GM23248 (cell line): Measurements from ENCODE around the gene RAPGEF2. TPM values are rescaled to one million over a fixed set of nuclear protein-coding genes. Genes with fewer than 3 reads are reported as not detected.

ENCODE experiments used
- DNase-seq: peaks from one replicate; pipeline ENCODE4 v3.0.0-alpha.2; 2015
- H2AFZ ChIP-seq: fragments of 200-600 bp; sonication (generic); 2 replicates; pipeline ENCODE4 v1.6.1; 2016; ENCODE audit warnings: antibody characterized with exemption
- H3F3A ChIP-seq: fragments of 200-600 bp; sonication (generic); 2 replicates; pipeline ENCODE4 v1.6.1; 2016; ENCODE audit warnings: mild to moderate bottlenecking, antibody characterized with exemption, mixed run types; ENCODE audit not compliant: insufficient read depth
- H3K27ac ChIP-seq: fragments of 200-600 bp; sonication (generic); 2 replicates; pipeline ENCODE4 v1.5.1; 2016; ENCODE audit warnings: mild to moderate bottlenecking
- H3K27me3 ChIP-seq: fragments of 200-600 bp; sonication (generic); replicated peaks from 2 replicates; pipeline ENCODE4 v1.6.1; 2016; ENCODE audit warnings: mild to moderate bottlenecking; ENCODE audit not compliant: insufficient read depth
- H3K36me3 ChIP-seq: fragments of 200-600 bp; sonication (generic); 2 replicates; pipeline ENCODE4 v1.6.1; 2016; ENCODE audit warnings: low read depth, mild to moderate bottlenecking
- H3K4me1 ChIP-seq: fragments of 200-600 bp; sonication (generic); 2 replicates; pipeline ENCODE4 v1.6.1; 2016; ENCODE audit warnings: mild to moderate bottlenecking; ENCODE audit not compliant: insufficient read depth
- H3K4me2 ChIP-seq: fragments of 200-600 bp; sonication (generic); one replicate; pipeline ENCODE4 v1.6.1; 2016; ENCODE audit warnings: mild to moderate bottlenecking; ENCODE audit not compliant: unreplicated experiment
- H3K4me3 ChIP-seq: fragments of 200-600 bp; sonication (generic); 2 replicates; pipeline ENCODE4 v1.5.1; 2016; ENCODE audit warnings: mild to moderate bottlenecking
- H3K79me2 ChIP-seq: fragments of 200-600 bp; sonication (generic); 2 replicates; pipeline ENCODE4 v1.6.1; 2016; ENCODE audit warnings: mild to moderate bottlenecking; ENCODE audit not compliant: insufficient read depth
- H3K9ac ChIP-seq: fragments of 200-600 bp; sonication (generic); 2 replicates; pipeline ENCODE4 v1.6.1; 2016; ENCODE audit warnings: mild to moderate bottlenecking
- H3K9me2 ChIP-seq: fragments of 200-600 bp; sonication (generic); 2 replicates; pipeline ENCODE4 v1.6.1; 2016; ENCODE audit warnings: mixed run types, mild to moderate bottlenecking, moderate library complexity; ENCODE audit not compliant: insufficient read depth
- H3K9me3 ChIP-seq: fragments of 200-600 bp; sonication (generic); one replicate; pipeline ENCODE4 v1.6.1; 2017; ENCODE audit warnings: low read depth
- H4K20me1 ChIP-seq: fragments of 200-600 bp; sonication (generic); 2 replicates; pipeline ENCODE4 v1.6.0; 2016; ENCODE audit not compliant: insufficient read depth
- EZH2 ChIP-seq: fragments of 200-600 bp; sonication (generic); IDR thresholded peaks from 2 replicates; pipeline ENCODE4 v1.6.1; 2018; ENCODE audit warnings: antibody characterized with exemption, mild to moderate bottlenecking; ENCODE audit not compliant: insufficient read depth, poor library complexity, severe bottlenecking
- EZH2phosphoT487 ChIP-seq: fragments of 200-600 bp; sonication (generic); IDR thresholded peaks from 2 replicates; pipeline ENCODE4 v1.6.1; 2018; ENCODE audit warnings: antibody characterized with exemption, moderate library complexity, mild to moderate bottlenecking, low read depth; ENCODE audit not compliant: insufficient read depth
- WGBS, 2 experiments: methylation state at CpG; one replicate each; pipeline ENCODE4 v1.1.6; 2015 to 2017; ENCODE audit warnings: low lambda C conversion rate in 2 of 2, low coverage in 1 of 2; ENCODE audit errors: missing lambda C conversion rate in 2 of 2; 5-methylcytosine and 5-hydroxymethylcytosine counted together
- in situ Hi-C: fragments of 300-500 bp; cut with MboI; formaldehyde crosslinking; loops from 2 replicates; pipeline ENCODE4 v1.15.0; 2020
- polyA plus RNA-seq: library from polyadenylated mRNA; unstranded; fragments of >200 nt; fragmentation: Nextera tagmentation; extraction: Ambion mirVana; gene quantifications from 2 replicates; pipeline ENCODE4 v1.2.1, GENCODE V29; 2016
- total RNA-seq: library from RNA; depleted of rRNA; stranded (reverse); fragments of >200 nt; shearing (Covaris generic); gene quantifications from 2 replicates; pipeline ENCODE4 v1.2.3, GENCODE V29; 2014

RAPGEF2 gene
- total and polyA plus RNA-seq, 2 experiments from 2014 or later = 6.6 to 21.7 TPM

- WGBS, 2 experiments = 99 to 100% methylated on average over 4 of the region's 4 CpGs
Measured at GRCh38 chr4:159319027-159319426, 216.1 kb downstream of the RAPGEF2 start.

GRCh38 chr4:159326480-159326879, 223.6 kb downstream of the RAPGEF2 start:
- no peaks in the 10 kb centered on the region for H4K20me1 ChIP-seq
- TF ChIP-seq EZH2 (no peak), EZH2phosphoT487 (no peak)
- H3K79me2 ChIP-seq = no peaks in the 10 kb centered on the region
- no peaks in the 10 kb centered on the region for H3K4me1 ChIP-seq
- in situ Hi-C loops = no loop called here
- peaks cover 14% of the 10 kb centered on the region; the same call in 1 of the 2 replicates for H3K36me3 ChIP-seq
- no peaks in the 10 kb centered on the region for H3F3A ChIP-seq
- no peaks in the 10 kb centered on the region for H3K9me2 ChIP-seq
- DNase-seq = no peak
- H3K27ac ChIP-seq = no peak overlapping the region
- no peaks in the 10 kb centered on the region for H3K9me3 ChIP-seq
- H3K4me2 ChIP-seq = no peak overlapping the region
- H3K27me3 ChIP-seq = no peaks in the 10 kb centered on the region
- H3K9ac ChIP-seq = no peak overlapping the region
- no peak overlapping the region for H3K4me3 ChIP-seq
- H2AFZ ChIP-seq = no peak overlapping the region

More at GRCh38 chr4:159319027-159319426, 216.1 kb downstream of the RAPGEF2 start:
- no peaks in the 10 kb centered on the region for H3F3A ChIP-seq
- H3K79me2 ChIP-seq = 0 out of 2 replicates have a peak, but pooled peaks cover 5% of the 10 kb centered on the region
- peaks cover 5% of the 10 kb centered on the region; the same call in 1 of the 2 replicates for H3K36me3 ChIP-seq
- no peak for DNase-seq
- H3K27ac ChIP-seq = no peak overlapping the region
- no peak overlapping the region for H3K4me2 ChIP-seq
- TF ChIP-seq EZH2phosphoT487 = no peak
- TF ChIP-seq EZH2 = no peak
- no peaks in the 10 kb centered on the region for H3K4me1 ChIP-seq
- H3K9me3 ChIP-seq = no peaks in the 10 kb centered on the region
- no peaks in the 10 kb centered on the region for H4K20me1 ChIP-seq
- H3K9ac ChIP-seq = no peak overlapping the region
- H3K4me3 ChIP-seq = no peak overlapping the region
- in situ Hi-C loops = no loop called here
- H3K27me3 ChIP-seq = no peaks in the 10 kb centered on the region
- H3K9me2 ChIP-seq = no peaks in the 10 kb centered on the region
- no peak overlapping the region for H2AFZ ChIP-seq

GRCh38 chr4:159328766-159329165, 225.9 kb downstream of the RAPGEF2 start:
- no peak for TF ChIP-seq EZH2
- no peak for TF ChIP-seq EZH2phosphoT487
- in situ Hi-C loops = no loop called here
- H3K79me2 ChIP-seq = no peaks in the 10 kb centered on the region
- no peak overlapping the region for H3K4me3 ChIP-seq
- no peak overlapping the region for H3K9ac ChIP-seq
- no peak overlapping the region for H3K27ac ChIP-seq
- no peaks in the 10 kb centered on the region for H3K4me1 ChIP-seq
- H2AFZ ChIP-seq = no peak overlapping the region
- DNase-seq = no peak
- H3K27me3 ChIP-seq = no peaks in the 10 kb centered on the region
- H3K36me3 ChIP-seq = peaks cover 17% of the 10 kb centered on the region
- no peaks in the 10 kb centered on the region for H3K9me2 ChIP-seq
- no peaks in the 10 kb centered on the region for H4K20me1 ChIP-seq
- no peak overlapping the region for H3K4me2 ChIP-seq
- no peaks in the 10 kb centered on the region for H3K9me3 ChIP-seq
- WGBS, 2 experiments = 98% methylated on average over 2 of the region's 2 CpGs
- no peaks in the 10 kb centered on the region for H3F3A ChIP-seq

- Histone ChIP-seq H3K36me3 (peaks cover 29% of the 10 kb centered on the region), H4K20me1 (no peaks in the 10 kb centered on the region), H3K9me3 (no peaks in the 10 kb centered on the region), H3K4me2 (no peak overlapping the region), H3K9me2 (no peaks in the 10 kb centered on the region), H3K4me1 (no peaks in the 10 kb centered on the region), H3K4me3 (no peak overlapping the region), H3K9ac (no peak overlapping the region), H3K27me3 (no peaks in the 10 kb centered on the region), H3F3A (no peaks in the 10 kb centered on the region), H3K79me2 (no peaks in the 10 kb centered on the region), H2AFZ (no peak overlapping the region), H3K27ac (no peak overlapping the region)
- no peak for DNase-seq
- in situ Hi-C loops = no loop called here
- WGBS, 2 experiments = 100% methylated on average over 1 of the region's 1 CpG
- TF ChIP-seq EZH2 (no peak), EZH2phosphoT487 (no peak)
Measured at GRCh38 chr4:159334461-159334860, 231.6 kb downstream of the RAPGEF2 start.

- H3K27me3 ChIP-seq = no peaks in the 10 kb centered on the region
- WGBS, 2 experiments = 97% methylated on average over 2 of the region's 2 CpGs
- no peaks in the 10 kb centered on the region for H3K9me3 ChIP-seq
- no peak overlapping the region for H3K4me2 ChIP-seq
- H3F3A ChIP-seq = no peaks in the 10 kb centered on the region
- H3K4me1 ChIP-seq = no peaks in the 10 kb centered on the region
- in situ Hi-C loops = no loop called here
- H3K9me2 ChIP-seq = no peaks in the 10 kb centered on the region
- no peak overlapping the region for H3K27ac ChIP-seq
- H3K4me3 ChIP-seq = no peak overlapping the region
- no peak overlapping the region for H2AFZ ChIP-seq
- peaks cover 30% of the 10 kb centered on the region for H3K36me3 ChIP-seq
- no peak overlapping the region for H3K9ac ChIP-seq
- TF ChIP-seq EZH2phosphoT487 (no peak), EZH2 (no peak)
- H4K20me1 ChIP-seq = no peaks in the 10 kb centered on the region
- no peaks in the 10 kb centered on the region for H3K79me2 ChIP-seq
- DNase-seq = no peak
Measured at GRCh38 chr4:159337041-159337440, 234.2 kb downstream of the RAPGEF2 start.
